Hepatocyte (in vitro differentiated cells): ENCODE results near the gene LRRC27.

Experiments used
- CTCF ChIP-seq: fragments of 200-600 bp; sonication (generic); IDR thresholded peaks from 2 replicates; pipeline ENCODE4 v1.5.1; 2016; ENCODE audit warnings: antibody characterized with exemption, mild to moderate bottlenecking; ENCODE audit not compliant: poor library complexity
- EZH2 ChIP-seq: fragments of 200-600 bp; sonication (generic); IDR thresholded peaks from 2 replicates; pipeline ENCODE4 v1.6.1; 2016; ENCODE audit warnings: antibody characterized with exemption, mild to moderate bottlenecking, borderline replicate concordance
- EZH2phosphoT487 ChIP-seq: fragments of 200-600 bp; sonication (generic); IDR thresholded peaks from one replicate; pipeline ENCODE4 v1.6.1; 2018; ENCODE audit warnings: antibody characterized with exemption, mild to moderate bottlenecking, low read depth, moderate library complexity; ENCODE audit not compliant: unreplicated experiment, severe bottlenecking

DNA sequence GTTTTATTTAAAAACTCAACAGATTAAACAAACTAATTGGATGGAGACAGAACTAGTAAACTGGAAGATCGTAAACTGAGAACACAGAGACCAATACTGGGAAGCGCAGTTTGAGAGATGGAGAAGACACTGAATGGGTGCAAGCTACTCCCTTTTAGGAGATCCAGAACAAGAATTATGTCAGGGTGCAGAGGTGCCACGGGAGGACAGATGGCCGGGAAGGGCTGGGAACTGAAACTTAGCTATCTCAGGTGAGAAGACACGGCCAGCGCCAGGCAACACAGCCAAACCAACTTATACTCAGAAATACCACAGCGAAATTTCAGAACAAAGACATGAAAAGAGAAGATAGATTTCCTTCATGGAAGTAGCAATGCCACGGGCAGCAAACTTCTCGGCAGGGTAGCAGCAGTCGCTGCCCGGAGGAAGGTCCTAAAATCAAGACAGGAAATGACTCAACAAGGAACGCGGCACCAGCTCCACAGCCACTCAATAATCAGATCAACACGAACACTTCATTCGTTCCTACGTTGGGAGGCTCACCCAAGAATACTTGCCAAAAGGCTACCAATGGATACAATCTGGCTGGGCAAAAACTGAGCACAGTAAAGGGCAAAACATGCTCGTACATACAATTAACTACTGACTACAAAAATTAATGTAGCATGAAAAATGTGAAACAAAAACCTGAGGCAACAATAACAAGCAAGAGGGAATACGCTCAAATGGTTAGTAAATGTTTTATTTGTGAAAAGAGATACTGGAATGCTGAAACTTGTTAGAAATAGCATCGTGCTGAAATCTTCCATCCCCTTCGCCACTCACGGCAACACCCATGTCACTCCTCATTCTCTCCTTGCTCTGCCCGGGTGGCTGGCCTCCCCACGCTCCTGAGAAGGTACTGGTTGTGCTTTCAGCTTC lies 2.2 kb upstream of the LRRC27 start:
- no peak for TF ChIP-seq CTCF
- TF ChIP-seq EZH2: no peak
- no peak for TF ChIP-seq EZH2phosphoT487
